Left forelimb (tissue), 1 donor: Measurements from ENCODE around the gene WFS1.

ENCODE experiments used
- DNase-seq: peaks from one replicate; pipeline ENCODE4 v3.0.0-alpha.2; 2018; ENCODE audit warnings: low spot score

The WFS1 gene

DNA sequence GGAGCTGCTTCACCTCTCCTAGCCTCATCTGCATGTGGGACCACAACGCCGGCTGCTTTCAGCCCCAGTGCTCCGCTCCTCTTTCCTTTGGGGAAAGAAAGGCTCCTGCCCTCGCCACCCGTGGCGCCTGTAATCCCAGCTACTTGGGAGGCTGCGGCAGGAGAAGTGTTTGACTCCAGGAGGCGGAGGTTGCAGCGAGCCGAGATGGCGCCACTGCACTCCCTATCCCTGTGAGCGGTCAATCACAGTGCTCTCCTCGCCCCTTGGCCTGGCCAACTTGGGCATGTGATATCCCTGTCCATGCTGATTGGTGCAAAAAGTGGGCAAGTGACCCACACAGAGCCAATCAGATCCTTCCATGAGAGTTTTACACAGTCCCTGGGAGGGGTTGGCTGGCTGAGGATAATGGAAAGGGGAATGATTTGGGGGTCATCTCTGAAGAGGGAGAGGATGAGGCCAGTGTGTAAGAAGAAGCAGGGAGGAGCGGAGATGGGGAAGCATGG lies 56.2 kb downstream of the WFS1 start:
- no peak for DNase-seq

DNA sequence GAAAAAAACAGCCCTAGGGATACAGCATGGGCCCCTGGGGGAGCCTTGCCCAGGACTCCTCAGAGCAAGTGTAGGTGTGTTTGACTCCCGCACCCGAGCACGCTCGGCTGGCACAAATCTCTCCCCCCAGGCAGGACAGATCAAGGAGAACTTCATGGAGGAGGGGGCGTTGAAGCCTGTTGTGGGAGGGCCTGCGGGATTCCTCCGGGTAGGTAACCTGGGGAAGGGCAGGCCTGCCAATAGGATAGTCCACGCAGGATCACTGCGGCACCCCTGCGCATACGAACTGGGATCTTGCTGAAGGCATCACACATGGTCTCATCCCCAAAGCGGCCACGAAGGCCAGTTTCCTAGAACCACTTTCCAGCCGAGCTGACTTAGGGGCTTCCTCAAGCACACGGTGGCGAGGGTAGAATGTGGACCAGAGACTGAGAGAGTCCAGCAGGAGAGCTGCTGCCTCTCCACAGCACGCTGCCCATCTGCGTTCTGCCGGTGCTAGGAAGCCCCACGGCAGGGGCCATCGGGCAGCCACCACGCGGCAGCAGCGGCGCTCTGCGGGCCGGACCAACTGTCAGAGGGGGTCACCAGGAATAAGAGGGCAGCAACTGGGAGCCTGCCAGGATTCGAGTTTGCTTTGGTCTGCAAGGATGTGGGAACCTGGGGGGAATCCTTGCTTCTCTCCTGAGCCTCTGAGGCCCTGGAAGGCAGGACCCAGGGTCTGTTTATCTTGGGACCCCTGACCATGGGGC lies 56.8 kb downstream of the WFS1 start:
- no peak for DNase-seq

DNA sequence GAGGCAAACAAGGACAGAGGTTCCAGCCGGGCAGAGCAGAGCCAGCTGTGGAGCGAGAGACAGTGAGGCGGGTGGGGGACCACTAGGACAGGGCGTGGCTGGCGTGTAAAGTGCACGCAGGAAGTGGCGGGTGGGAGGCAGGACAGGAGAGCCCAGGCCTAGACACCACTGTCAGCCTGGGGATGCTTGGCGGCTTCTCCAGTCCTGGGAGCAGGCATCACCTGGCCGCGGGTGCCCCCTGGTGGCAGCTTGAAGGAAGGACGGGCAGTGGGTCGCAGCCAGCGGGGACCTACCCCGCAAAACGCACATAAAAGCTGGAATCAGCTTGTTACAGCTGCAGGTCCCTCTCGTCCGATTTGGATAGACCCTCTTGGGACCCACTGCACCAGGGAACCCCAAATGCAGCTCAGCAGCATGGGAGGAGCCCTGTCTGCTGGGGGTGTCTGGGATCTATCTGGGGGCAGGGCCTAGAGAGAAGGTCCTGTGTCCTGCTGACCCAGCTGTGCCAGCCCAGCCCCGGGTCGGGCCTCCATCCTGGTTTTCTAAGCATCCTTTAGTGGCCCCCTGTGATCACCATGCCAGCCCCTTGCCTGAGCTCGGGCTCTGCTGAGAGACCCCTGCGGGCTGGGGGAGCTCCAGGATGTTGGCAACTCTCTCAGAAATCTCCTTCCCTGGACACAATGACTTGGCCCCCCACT lies 57.7 kb downstream of the WFS1 start:
- DNase-seq, result peak; percentile 89

DNA sequence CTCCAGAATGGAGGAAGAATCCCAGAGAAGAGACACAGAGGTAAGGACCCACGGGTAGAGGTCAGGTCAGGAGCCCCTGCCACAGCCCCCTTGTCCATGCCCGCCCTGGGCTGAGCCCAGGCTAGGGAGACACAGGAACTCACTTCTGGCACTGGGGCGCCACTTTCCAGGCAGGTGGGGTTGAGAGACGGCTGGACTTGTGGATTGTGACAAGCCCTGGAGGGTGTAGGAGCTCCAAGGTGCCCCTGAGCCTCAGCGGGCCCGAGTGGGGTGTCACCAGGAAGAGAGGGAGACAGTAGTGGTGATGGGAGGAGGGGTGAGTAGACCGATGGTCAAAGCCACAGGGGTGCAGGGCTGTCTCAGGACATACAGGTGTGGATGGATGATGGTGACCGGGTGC lies 58.9 kb downstream of the WFS1 start:
- DNase-seq, result no peak

DNA sequence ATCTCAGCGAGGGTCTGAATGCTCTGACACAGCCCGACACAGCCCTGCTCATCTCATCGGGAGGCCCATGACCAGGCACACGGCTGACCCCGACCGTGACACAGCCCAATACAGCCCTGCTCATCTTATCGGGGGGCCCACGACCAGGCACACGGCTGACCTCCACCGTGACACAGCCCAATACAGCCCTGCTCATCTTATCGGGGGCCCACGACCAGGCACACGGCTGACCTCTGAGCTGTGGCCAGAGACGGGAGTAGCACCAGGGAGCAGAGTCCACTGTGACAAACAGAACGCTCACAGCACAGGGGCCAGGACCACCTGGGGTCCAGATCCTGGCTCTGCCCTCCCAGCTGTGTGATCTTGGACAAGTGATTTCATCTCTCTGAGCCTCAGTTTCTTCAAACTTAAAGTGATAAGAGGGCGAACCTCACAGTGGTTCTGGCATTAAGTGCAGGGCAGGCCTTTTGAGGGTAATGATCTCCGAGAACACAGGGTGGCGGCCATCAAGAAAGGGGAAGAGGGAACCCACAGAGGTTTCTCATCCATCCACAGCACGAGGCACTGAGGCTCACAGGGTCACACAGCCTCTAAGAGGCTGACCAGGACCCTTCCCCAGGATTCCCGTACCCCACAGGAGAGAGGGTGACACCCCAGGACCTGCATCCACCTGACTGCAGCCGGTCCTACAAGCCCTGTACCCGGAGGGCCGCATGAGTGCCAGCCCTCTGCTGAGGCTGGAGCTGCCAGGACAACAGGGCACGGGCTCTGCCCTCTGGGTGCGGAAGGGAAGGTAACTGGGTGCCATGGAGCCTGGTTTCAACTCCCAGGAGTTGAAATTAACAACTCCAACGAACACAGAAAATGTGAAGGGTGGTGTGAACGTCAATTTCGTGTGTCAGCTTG lies 60.1 kb downstream of the WFS1 start:
- no peak for DNase-seq

DNA sequence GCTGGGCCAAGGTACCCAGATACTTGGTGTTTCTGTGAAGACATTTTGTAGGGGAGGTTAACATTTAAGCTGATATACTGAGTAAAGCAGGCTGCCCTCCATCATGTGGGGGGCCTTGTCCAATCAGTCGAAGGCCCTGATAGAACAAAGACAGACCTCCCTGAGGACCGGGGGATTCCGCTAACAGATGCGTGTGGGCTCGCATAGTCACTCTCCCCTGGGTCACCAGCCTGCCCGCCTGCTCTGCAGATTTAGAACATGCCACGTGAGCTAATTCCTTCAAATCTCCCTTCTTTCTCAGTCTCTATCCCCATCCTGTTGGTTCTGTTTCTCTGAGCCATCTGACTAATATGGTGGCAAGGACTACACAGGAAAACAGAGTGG lies 60.7 kb downstream of the WFS1 start:
- no peak for DNase-seq

DNA sequence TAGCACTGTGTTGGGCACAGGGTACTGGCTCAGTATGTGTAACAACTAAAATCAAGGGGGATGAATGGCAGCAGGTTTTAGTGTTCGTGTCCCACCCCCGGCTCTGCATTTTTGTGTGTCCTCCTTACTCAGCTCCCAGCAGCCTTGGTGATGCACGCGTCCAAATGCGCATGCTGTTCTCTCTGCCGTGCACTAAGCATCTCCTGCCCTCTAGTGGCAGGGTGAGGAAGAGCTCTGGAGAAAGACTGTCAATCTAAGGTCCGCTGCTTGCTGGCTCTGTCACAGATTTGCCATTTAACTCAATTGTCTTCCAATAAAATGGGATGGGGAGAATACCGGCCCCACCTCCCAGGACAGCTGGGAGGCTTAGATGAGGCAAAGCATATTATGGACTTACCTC lies 61.4 kb downstream of the WFS1 start:
- no peak for DNase-seq

DNA sequence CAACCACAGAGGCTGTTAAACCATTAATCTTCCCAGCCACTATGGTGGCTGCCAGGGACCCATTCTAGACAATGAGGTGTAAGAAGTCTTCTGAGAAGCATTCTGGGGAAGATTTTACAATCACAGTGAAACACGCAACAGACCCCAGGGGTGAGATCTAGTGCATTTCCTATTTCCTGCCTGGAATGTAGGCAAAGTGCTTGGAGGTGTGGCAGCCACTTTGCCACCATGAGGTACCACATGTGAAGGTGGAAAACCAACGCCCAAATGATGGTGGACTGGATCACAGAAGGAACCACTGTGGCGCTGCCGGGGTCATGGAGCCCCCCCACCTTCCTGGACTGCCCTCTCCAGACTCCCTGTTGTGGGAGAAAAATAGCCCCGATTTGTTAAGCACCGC lies 61.8 kb downstream of the WFS1 start:
- DNase-seq, result no peak

DNA sequence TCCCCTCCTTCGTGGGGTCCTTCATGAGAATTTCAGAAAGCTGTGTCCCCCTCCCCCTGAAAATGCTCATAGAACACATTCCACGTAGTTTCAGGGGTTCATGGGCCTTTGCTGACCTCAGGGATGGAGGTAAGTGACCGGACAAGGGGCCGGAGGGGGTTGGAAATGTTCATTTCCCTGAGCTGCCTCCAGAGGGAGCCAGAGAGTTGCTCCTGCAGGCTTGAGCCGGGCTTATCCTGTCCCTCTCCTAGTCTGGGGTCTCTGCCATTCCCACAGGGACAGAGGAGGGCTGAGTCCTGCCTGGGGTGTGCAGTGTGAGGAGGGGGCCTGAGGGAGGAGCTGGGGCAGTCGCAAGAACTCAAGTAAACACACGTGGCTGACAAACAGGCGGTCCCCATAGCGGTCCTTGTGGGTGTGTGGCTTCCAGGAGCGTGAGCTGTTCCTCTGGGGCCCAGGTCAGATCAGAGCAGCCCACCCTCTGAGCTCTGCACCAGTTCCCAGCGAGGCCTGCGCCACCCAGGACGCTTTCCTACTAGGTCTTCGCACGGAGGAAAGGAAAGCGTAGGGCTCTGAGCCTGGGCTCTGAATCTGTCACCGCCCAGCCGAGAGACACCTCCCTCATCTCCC lies 62.5 kb downstream of the WFS1 start:
- DNase-seq, result no peak

DNA sequence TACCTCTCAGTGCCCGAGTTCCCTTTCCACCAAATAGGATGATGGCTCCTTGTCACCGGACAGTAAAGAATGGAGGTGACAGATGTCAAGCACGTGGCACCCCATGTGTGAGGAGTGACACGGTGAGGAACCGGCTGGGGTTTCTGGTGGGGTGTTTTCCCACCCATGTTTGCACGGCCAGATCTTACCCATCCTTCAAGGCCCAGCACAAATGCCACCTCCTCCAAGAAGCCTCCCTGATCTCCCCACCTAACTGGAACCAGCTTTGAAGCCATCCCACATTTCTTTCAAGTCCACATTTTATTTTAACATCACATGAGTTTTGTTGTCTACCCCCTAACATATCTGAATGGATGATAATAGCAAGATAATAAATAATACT lies 63.0 kb downstream of the WFS1 start:
- no peak for DNase-seq

DNA sequence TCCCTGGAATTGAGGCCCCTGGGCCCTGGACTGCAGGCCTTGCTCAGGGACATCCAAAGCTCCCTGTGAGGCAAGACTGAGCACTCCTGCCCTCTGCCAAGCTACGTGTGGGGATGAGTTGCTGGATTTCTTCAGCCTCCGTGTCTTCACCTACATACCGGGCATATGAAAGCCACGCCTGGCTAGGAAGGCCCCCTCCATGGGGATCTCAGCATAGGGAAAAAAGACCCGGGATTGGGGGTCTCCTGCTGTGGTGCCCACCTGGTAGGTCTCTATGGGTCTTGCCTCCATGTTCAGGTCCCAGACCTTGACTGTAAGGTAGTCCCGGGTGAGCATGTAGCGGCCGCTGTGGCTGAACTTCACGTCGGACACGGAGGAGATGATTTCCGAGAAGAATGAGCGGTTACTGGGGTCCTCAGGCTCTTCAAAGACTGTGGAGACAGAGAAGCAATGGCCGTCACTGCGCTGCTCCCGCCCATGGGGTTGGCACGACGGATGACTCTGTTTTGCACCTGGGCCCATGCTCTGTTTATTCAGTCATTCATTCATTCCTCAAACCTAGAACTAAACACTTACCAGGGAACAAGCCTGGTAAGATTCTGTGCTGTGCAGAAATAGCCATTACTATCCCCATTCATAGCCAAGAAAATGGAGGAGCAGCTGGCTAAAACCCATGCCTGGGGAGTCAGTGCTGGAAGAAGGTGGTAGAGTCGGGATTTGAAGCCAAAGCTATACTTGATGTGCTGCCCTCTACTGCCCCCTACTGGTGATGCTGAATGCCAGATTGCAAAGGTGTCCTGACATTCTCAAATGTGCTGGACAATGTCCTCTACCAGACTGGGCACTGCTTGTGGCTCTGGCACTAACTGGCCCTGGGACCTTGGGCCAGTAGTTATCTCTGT lies 63.9 kb downstream of the WFS1 start:
- no peak for DNase-seq

DNA sequence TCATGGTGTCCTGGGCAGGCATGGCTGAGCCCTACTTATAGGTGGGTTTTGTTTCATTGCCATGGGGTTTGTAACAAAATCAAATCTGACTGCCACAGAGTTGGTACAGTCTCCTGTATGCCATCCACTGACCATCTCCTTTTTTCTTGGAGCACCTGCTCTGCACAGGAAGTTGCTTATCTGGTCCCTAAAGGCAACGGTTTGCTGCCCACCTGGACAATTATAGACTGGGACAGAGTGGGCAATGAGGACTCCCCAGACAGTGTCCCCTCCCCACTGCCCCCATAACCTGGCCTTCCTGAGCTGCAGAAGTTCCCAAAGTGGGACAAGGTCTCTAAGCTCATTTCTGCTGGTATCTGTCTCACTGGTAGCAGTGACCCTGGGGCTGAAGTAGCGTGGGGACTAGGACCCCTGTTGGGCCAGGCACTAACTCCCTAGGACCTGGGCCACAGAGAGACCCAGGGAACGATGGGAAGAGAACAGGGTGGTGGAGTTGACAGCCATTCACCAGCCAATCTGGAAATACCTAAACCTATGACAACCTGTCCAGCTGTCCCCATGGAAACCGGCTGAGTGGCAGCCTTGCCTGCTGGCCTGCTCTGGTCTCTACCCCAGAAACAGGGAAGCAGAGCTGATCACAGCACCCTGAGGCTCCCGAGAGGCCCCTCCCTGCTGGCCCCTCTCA lies 64.7 kb downstream of the WFS1 start:
- DNase-seq, result no peak

DNA sequence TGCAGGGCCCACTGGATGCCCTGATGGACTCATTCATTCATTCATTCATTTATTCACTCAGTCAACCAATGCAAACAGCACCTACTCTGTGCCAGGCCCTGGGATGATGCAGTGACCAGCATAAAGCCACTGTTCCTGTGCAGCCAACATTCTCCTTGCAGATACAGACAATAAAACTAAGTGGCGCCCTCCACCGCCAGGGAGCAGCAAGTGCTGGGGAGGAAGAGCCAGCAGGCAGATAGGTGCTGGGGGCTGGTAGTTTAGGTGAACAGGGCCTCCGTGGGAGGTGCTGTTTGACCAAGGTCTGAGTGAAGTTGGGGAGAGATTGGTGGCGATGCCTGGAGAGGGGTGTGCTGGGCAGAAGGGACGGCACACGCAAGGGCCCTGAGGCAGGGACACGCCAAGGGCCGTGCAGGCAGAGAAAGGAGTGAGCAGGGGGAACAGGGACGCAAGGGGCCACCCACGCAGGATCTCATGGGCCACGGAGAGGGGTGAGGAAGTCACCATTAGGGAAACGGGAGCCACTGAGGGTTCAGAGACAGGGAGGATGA lies 65.5 kb downstream of the WFS1 start:
- DNase-seq, result no peak

DNA sequence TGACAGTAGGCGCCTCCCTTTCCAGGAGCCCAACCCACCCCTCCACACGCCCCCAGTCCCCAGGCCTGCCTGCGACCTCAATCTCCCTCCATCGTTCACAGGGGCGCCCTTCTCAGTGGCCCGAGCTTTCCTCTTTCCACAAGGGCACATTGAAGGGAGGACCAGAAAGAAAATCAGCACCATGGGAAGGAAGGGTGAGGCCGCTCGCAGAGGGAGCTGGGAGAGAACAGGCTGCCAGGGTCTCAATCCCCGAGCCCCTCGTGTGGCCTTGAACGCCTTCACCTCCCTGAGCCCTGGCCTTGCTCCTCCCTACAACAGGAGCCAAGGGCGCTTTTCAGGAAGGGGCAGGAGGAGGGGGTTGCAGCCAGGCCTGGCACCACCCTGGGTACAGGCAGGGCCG lies 66.5 kb downstream of the WFS1 start:
- DNase-seq, result no peak

DNA sequence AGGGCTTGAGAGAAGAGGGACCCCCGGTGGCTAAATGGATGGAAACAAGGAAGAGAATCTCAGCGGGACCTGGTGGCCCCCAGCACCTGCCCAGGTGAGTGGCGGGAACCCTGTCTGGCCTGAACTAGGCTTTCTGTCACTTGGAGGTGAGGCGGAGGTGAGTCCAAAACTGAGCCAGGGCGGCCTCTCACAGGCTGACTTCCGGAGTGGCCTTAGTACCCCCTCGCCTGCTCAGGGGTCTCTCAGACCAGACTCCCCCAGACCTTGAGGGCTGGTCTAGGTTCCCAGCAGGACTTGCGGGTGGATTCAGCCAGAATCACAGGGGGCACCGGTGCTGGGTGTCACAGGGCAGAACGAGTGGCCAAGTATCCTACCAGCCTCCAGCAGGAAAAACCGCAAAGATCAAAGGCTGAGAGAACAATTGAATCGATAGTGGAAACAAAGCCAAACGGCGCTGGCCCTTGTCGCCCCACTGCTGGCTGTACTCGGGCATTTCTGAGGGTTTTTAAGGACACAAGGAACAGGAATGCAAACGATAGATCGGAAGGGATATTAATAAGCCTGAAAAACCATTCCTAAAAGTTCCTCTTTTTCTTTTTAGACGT lies 67.8 kb downstream of the WFS1 start:
- no peak for DNase-seq

DNA sequence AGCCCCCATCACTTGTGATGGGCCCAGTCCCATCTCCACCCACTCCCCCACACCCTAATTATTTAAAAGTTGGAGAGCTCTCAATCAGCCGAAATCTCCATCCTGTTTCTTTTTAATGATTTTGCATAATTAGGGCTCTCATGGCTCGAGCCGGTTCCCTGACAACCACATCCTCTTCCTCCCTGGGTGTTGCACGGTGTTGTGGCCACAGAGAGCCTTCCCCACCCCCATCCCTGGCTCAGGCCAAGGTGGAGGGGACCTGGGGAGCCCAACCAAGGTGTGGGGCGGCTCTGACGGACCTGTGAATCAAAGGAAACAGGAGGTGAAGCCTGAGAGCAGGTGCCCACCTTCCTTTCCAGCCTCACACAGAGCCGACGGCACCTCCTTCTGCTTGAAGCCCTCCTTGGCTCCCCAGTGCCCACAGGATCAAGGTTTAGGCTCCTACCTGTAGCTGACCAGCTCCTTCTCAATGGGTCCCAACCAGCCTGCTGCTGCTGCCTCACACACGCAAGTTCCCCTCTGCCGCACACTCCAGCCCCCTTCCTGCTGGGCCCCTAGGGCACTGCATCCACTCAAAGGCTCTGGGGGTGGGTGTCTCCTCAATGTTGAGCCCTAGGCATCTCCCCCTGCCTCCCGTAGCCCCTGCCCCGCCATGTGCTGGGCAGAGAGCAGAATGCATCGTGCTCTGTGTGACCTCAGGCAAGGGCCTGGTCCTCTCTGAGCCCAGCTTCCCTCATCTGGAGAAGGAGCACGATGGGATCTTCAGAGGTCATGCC lies 68.7 kb downstream of the WFS1 start:
- DNase-seq, result no peak

DNA sequence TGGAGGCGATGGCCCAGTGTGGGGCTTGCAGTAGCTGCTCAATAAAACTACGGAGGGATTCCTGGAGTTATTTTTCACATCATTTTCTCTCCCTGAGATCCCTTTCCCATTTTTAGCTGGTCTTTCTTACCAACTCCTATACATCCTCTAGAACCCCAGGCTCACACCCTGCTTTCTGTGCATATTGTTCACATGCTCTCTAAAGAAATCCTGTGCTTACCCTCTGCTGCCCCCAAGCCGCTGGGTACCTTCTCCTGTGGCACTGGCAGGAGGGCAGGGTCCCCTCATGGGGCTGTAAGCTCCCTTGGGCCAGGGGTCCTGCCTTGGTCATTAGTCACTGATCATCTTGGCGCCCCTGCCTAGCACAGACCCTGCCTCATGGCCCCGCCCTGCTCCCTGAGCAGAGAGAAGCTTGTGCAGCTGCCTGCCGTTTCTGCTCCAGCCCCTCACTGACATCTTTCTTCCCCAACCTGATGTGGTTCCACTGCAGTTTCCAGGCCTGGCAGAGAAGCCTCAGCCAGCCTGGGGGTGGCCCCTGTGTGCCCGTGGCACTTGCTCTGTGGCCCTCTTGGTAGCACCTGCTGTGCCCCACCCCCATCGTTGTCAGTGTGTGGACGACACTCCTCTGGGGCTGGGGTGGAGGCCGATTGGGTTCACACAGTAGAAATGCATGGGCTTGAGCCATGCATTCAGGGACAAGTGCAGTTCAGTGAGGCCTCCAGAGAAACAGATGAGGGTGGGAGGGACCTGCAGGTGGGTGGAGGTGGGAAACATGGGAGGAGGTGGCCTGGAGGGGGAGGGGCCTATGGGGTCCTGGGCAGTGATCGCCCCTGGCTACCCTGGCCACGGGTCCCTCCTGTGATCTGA lies 69.5 kb downstream of the WFS1 start:
- DNase-seq, result no peak

DNA sequence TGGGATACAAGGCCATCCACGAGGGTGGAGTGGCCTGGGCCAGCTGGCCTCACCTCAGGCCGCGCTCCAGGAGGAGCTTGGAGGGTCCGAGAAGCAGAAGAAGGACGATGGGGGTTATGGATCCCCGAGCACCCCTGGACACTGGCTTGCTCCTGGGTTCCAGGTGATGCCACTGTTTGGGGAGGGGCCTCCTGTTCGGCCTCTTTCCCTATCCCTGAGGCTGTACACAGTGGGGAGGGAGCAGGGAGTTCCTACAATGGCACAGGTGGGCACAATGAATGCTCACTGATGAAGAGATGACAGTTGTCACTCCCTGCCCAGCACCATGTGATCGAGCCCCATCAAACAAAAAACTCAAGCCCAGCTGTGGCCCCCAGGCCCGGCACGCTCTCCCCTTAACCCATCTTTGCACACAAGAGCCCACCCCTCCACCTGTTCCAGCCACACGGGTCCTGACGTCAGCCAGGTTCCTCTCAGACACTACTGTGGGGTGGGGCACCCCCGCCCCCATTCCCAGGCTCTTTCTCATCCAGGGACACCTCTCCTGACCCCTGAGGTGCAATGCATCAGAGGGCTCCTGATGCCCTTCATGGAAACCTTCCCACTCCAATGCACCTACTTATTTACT lies 70.3 kb downstream of the WFS1 start:
- no peak for DNase-seq
